ENCODE data around the gene TRPV2. TPM values are rescaled to one million over a fixed set of nuclear protein-coding genes. Genes with fewer than 3 reads are reported as not detected.
"Not testable (repeated sequence)": the region's sequence is repeated elsewhere in the genome, so short reads cannot be mapped to it uniquely, and the experiment has no call there.

TRPV2 gene
- total and polyA plus RNA-seq, 8 donors: 2.8 to 14.7 (median 7.2) TPM

GRCh38 chr17:16448490-16448889 lies 33.1 kb downstream of the TRPV2 start:
- intact Hi-C loops (cut with DNase I): no loop called here
- DNase-seq (no peak), FAIRE-seq (no peak), ATAC-seq (no peak)
- WGBS, 2 donors: 83 to 84% methylated on average over 6 of the region's 6 CpGs
- Histone ChIP-seq H3K27ac (no peak overlapping the region), H3K27me3 (no peaks in the 10 kb centered on the region), H3K36me3 (peaks cover 0 to under 1% (median 0%) of the 10 kb centered on the region in 3 donors), H3K9me3 (no peaks in the 10 kb centered on the region), H3K4me3 (no peak overlapping the region), H3K4me1 (peaks cover 4 to 17% (median 11%) of the 10 kb centered on the region in 3 donors)
- TF ChIP-seq, protein P1, sequence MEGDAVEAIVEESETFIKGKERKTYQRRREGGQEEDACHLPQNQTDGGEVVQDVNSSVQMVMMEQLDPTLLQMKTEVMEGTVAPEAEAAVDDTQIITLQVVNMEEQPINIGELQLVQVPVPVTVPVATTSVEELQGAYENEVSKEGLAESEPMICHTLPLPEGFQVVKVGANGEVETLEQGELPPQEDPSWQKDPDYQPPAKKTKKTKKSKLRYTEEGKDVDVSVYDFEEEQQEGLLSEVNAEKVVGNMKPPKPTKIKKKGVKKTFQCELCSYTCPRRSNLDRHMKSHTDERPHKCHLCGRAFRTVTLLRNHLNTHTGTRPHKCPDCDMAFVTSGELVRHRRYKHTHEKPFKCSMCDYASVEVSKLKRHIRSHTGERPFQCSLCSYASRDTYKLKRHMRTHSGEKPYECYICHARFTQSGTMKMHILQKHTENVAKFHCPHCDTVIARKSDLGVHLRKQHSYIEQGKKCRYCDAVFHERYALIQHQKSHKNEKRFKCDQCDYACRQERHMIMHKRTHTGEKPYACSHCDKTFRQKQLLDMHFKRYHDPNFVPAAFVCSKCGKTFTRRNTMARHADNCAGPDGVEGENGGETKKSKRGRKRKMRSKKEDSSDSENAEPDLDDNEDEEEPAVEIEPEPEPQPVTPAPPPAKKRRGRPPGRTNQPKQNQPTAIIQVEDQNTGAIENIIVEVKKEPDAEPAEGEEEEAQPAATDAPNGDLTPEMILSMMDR (IDR thresholded peaks at IDR 0.05): no peak

DNA sequence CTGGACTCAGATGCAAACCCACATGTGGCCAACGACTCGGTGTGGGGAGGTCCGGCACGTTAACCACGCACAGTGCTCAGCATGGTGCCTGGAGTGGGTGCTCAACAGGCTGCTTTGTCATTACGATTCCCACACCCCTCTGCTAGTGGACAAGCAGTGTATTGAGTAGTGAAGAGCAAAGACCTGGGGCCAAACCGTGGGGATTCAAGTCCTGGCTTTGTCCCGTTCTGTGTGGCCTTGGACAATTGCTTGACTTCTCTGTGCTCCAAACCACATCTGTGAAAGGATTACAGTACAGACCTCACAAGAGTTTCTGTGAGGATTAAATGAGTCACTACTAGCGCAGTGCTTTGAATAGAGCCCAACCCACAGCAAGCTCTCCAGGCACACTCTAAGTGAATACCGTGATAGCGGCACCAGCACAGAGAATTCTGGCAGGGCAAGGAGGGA lies 33.8 kb downstream of the TRPV2 start:
- no peaks in the 10 kb centered on the region for H3K9me3 ChIP-seq
- no peaks in the 10 kb centered on the region for H3K27me3 ChIP-seq
- H3K4me1 ChIP-seq: peaks cover 4 to 10% (median 5%) of the 10 kb centered on the region in 3 donors
- TF ChIP-seq, protein P1 (IDR thresholded peaks at IDR 0.05): no peak
- no peaks in the 10 kb centered on the region for H3K36me3 ChIP-seq
- ATAC-seq (no peak), FAIRE-seq (no peak), DNase-seq (peak in 1 of 6 donors; percentile 52)
- intact Hi-C loops (cut with DNase I): no loop called here
- 86 to 88% methylated on average over 11 of the region's 11 CpGs for WGBS, 2 donors
- no peak overlapping the region for H3K27ac ChIP-seq
- H3K4me3 ChIP-seq: no peak overlapping the region

GRCh38 chr17:16450028-16450427 lies 34.7 kb downstream of the TRPV2 start:
- peaks cover 0 to 4% (median 3%) of the 10 kb centered on the region in 3 donors for H3K4me1 ChIP-seq
- 94 to 95% methylated on average over 4 of the region's 4 CpGs for WGBS, 2 donors
- no peak overlapping the region for H3K4me3 ChIP-seq
- TF ChIP-seq, protein P1 (IDR thresholded peaks at IDR 0.05): no peak
- H3K9me3 ChIP-seq: no peaks in the 10 kb centered on the region
- no peaks in the 10 kb centered on the region for H3K27me3 ChIP-seq
- no peaks in the 10 kb centered on the region for H3K36me3 ChIP-seq
- DNase-seq (peak in 1 of 6 donors; percentile 37), FAIRE-seq (no peak), ATAC-seq (no peak)
- no peak overlapping the region for H3K27ac ChIP-seq
- intact Hi-C loops (cut with DNase I): loop anchor here in 1 of 3 donors (10.0 kb wide), 1 partner anchor 75 kb away; no protein-coding TSS in a partner anchor

GRCh38 chr17:16452268-16452667 lies 36.9 kb downstream of the TRPV2 start:
- not testable (repeated sequence) for DNase-seq, H3K9me3 ChIP-seq, H3K4me3 ChIP-seq, H3K27ac ChIP-seq, FAIRE-seq, H3K4me1 ChIP-seq, H3K27me3 ChIP-seq, H3K36me3 ChIP-seq, ATAC-seq
- WGBS, 2 donors: 70 to 72% methylated on average over 8 of the region's 8 CpGs
- intact Hi-C loops (cut with DNase I): loop anchor here in 2 of 3 donors (2.0 to 10.0 kb wide), 2 partner anchors 71 to 73 kb away; no protein-coding TSS in a partner anchor

DNA sequence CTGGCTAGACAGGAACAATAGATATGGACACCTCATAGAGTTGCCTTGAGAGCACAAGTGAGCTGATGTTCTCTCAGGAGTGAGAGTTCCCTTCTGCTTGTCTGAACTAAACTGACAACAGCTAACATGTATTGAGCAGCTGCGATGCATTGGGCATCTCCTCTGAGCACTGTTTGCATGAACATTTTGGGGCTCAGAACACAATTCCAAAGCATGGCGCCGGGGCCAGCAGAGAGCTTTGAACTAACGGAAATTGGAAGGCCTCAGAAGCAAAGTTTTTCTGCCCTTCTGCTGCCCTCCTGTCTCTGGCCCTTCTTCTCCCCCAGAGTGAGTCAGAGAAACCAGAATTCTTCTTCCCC lies 38.1 kb downstream of the TRPV2 start:
- Histone ChIP-seq H3K27ac (no peak overlapping the region), H3K27me3 (no peaks in the 10 kb centered on the region), H3K4me3 (no peak overlapping the region), H3K9me3 (no peaks in the 10 kb centered on the region), H3K4me1 (no peaks in the 10 kb centered on the region), H3K36me3 (no peaks in the 10 kb centered on the region)
- WGBS, 2 donors: 64% methylated on average over 4 of the region's 4 CpGs
- no peak for ATAC-seq
- FAIRE-seq: no peak
- TF ChIP-seq, protein P1 (IDR thresholded peaks at IDR 0.05): no peak
- intact Hi-C loops (cut with DNase I): loop anchor here in 2 of 3 donors (2.0 to 10.0 kb wide), 2 partner anchors 69 to 71 kb away; no protein-coding TSS in a partner anchor
- DNase-seq: no peak

All from pancreas (tissue), 10 donors.